Measurements from ENCODE around the gene CABP2. TPM values are rescaled to one million over a fixed set of nuclear protein-coding genes. Genes with fewer than 3 reads are reported as not detected.

Gene CABP2
- total RNA-seq, 4 donors from 2014 or later: not detected

DNA sequence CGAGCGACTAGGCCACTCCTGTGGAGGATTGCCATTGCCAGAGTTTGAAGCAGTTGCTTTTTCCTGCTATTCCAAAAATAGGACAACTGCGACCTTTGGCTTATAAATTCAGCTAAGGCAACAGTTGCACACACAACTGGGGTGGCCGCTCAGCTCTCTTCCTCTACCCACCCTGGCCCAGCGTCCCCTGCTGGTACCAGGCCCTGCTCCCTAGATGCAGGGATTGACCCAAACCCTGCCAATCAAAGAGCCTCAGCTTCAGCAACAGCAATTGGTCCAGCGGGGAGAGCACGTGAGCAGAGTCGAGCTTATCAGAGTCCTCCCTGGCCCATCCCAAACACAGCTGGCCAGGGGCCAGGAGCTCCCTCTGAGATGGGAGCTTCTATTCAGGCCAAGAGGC is 22.0 kb upstream of the CABP2 start:
- intact Hi-C loops (cut with DNase I; ENCODE audit: low total_unique reads) (no loop called here), in situ Hi-C loops (cut with MboI; ENCODE audit: low pct_ligation_motif_present in 1 of 4, low pct_unique_long_range_greater_than_20kb in 1 of 4, low sequenced_read_pairs in 3 of 4) (no loop called here)
- peak overlapping the region; percentile 80 to 87 (median 82) for H3K27ac ChIP-seq
- TF ChIP-seq EP300 (IDR thresholded peaks at IDR 0.05; ENCODE audit: low read depth) (no peak), POLR2A (IDR thresholded peaks at IDR 0.05) (peak; percentile 22)
- TF ChIP-seq, protein P1, sequence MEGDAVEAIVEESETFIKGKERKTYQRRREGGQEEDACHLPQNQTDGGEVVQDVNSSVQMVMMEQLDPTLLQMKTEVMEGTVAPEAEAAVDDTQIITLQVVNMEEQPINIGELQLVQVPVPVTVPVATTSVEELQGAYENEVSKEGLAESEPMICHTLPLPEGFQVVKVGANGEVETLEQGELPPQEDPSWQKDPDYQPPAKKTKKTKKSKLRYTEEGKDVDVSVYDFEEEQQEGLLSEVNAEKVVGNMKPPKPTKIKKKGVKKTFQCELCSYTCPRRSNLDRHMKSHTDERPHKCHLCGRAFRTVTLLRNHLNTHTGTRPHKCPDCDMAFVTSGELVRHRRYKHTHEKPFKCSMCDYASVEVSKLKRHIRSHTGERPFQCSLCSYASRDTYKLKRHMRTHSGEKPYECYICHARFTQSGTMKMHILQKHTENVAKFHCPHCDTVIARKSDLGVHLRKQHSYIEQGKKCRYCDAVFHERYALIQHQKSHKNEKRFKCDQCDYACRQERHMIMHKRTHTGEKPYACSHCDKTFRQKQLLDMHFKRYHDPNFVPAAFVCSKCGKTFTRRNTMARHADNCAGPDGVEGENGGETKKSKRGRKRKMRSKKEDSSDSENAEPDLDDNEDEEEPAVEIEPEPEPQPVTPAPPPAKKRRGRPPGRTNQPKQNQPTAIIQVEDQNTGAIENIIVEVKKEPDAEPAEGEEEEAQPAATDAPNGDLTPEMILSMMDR (IDR thresholded peaks at IDR 0.05): peak in 3 of 5 experiments; percentile 25 to 53 (median 34)
- peaks cover 9 to 25% (median 17%) of the 10 kb centered on the region in 4 donors for H3K4me1 ChIP-seq
- DNase-seq: peak; percentile 85
- no peaks in the 10 kb centered on the region for H3K36me3 ChIP-seq
- 41% methylated on average over 8 of the region's 8 CpGs; no CpG with 5 or more reads in 1 of the 2 donors for WGBS, 2 donors (ENCODE audit: low coverage in 1 of 2)
- H3K27me3 ChIP-seq: no peaks in the 10 kb centered on the region
- H3K9me3 ChIP-seq: no peaks in the 10 kb centered on the region
- no peak overlapping the region for H3K4me3 ChIP-seq

DNA sequence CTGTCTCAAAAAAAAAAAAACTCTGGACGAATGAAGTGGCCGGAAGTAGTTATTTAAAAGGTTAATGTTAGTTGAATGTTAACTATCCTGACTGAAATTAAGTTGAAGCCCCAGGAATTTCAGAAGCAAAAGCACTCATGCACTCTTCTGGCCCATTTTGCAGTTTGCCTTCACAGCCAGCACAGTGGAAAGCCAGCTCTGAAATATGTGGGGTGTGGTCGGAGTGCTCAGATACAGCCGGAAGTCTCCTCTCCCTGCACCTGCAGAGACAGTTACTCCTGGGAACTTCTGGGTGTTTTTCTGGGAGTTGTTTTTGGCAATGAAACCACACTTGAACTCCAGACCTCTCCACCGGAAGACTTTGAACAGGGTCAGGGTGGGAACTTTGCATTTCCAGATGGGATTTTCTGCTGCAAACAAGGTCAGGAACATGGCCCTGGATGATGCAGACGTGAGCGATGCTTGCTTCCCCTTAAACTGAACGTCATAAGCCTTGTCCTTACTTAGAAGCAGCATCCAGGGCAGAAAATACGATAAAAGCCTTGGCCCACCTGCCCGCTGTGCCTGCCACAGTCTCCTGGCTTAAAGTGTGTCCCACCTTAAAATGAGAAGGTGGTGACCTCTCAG is 21.5 kb upstream of the CABP2 start:
- peaks cover 9 to 25% (median 17%) of the 10 kb centered on the region in 4 donors for H3K4me1 ChIP-seq
- DNase-seq: peak; percentile 64
- peak overlapping the region; percentile 80 to 87 (median 82) for H3K27ac ChIP-seq
- intact Hi-C loops (cut with DNase I; ENCODE audit: low total_unique reads): no loop called here
- H3K36me3 ChIP-seq: no peaks in the 10 kb centered on the region
- 40 to 44% methylated on average over 1 to 10 of the region's 10 CpGs for WGBS, 2 donors (ENCODE audit: low coverage in 1 of 2)
- TF ChIP-seq EP300 (IDR thresholded peaks at IDR 0.05; ENCODE audit: low read depth): no peak
- TF ChIP-seq POLR2AphosphoS5 (IDR thresholded peaks at IDR 0.05): peak in 2 of 3 donors; percentile 6 to 41
- in situ Hi-C loops (cut with MboI; ENCODE audit: low pct_ligation_motif_present in 1 of 4, low pct_unique_long_range_greater_than_20kb in 1 of 4, low sequenced_read_pairs in 3 of 4): no loop called here
- no peak overlapping the region for H3K4me3 ChIP-seq
- H3K9me3 ChIP-seq: no peaks in the 10 kb centered on the region
- no peaks in the 10 kb centered on the region for H3K27me3 ChIP-seq

DNA sequence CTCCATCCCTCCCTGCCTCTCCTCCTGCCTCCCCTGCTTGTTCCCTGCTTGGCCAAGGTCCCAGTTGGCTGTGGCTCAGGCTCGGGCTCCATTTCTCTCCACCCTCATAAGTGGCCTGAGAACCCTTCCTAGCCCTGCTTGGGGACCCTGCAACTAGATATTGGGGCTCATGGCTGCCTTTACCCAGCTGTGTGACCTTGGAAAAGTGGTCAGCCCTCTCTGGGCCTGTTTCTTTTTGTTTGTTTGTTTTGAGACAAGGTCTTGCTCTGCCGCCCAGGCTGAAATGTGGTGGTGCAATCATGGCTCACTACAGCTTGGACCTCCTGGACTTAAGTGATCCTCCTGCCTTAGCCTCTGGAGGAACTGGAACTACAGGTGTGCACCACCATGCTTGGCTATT is 20.3 kb upstream of the CABP2 start:
- H3K27me3 ChIP-seq: no peaks in the 10 kb centered on the region
- in situ Hi-C loops (cut with MboI; ENCODE audit: low pct_ligation_motif_present in 1 of 4, low pct_unique_long_range_greater_than_20kb in 1 of 4, low sequenced_read_pairs in 3 of 4): no loop called here
- peaks cover 9 to 29% (median 17%) of the 10 kb centered on the region in 4 donors for H3K4me1 ChIP-seq
- H3K4me3 ChIP-seq: no peak overlapping the region
- 64% methylated on average over 2 of the region's 2 CpGs; no CpG with 5 or more reads in 1 of the 2 donors for WGBS, 2 donors (ENCODE audit: low coverage in 1 of 2)
- H3K36me3 ChIP-seq: no peaks in the 10 kb centered on the region
- H3K9me3 ChIP-seq: no peaks in the 10 kb centered on the region
- intact Hi-C loops (cut with DNase I; ENCODE audit: low total_unique reads): no loop called here
- DNase-seq: no peak
- peak overlapping the region; percentile 80 to 87 (median 82) for H3K27ac ChIP-seq
- TF ChIP-seq POLR2A (IDR thresholded peaks at IDR 0.05): no peak
- TF ChIP-seq POLR2AphosphoS5 (IDR thresholded peaks at IDR 0.05): no peak
- TF ChIP-seq, protein P1 (IDR thresholded peaks at IDR 0.05): no peak
- TF ChIP-seq EP300 (IDR thresholded peaks at IDR 0.05; ENCODE audit: low read depth): no peak

DNA sequence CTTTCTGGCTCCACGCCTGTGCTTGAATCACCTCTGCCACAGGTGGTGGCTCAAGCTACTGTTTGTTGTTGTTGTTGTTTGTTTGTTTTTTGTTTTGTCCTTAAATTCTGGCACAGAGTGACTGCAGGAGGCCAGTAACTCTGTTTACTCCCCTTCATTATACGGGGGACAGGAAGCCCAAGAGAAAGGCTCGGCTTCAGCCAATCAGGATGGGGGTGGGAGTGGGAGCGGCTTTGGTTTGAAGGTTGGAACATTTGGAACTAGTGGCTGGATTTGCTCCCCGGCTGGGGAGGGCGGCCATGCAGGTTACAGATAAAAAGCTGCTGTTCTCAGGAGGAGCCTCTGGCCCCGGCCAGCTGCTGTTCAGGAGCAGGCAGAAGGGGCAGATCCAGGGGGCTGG is 19.7 kb upstream of the CABP2 start:
- Histone ChIP-seq H3K4me3 (no peak overlapping the region), H3K9me3 (no peaks in the 10 kb centered on the region), H3K27me3 (no peaks in the 10 kb centered on the region), H3K4me1 (peaks cover 9 to 29% (median 17%) of the 10 kb centered on the region in 4 donors), H3K36me3 (no peaks in the 10 kb centered on the region), H3K27ac (peak overlapping the region in 3 of 4 donors; percentile 80 to 87 (median 80))
- WGBS, 2 donors (ENCODE audit: low coverage in 1 of 2): 58 to 80% methylated on average over 2 to 6 of the region's 7 CpGs
- no peak for TF ChIP-seq POLR2AphosphoS5 (IDR thresholded peaks at IDR 0.05)
- TF ChIP-seq, protein P1 (IDR thresholded peaks at IDR 0.05): no peak
- no peak for TF ChIP-seq POLR2A (IDR thresholded peaks at IDR 0.05)
- no peak for TF ChIP-seq EP300 (IDR thresholded peaks at IDR 0.05; ENCODE audit: low read depth)
- in situ Hi-C loops (cut with MboI; ENCODE audit: low pct_ligation_motif_present in 1 of 4, low pct_unique_long_range_greater_than_20kb in 1 of 4, low sequenced_read_pairs in 3 of 4): no loop called here
- no peak for DNase-seq
- intact Hi-C loops (cut with DNase I; ENCODE audit: low total_unique reads): no loop called here

Data from transverse colon (tissue), 4 donors.